Keratinocyte (primary cell): ENCODE results near the gene PAX7. TPM values are rescaled to one million over a fixed set of nuclear protein-coding genes. Genes with fewer than 3 reads are reported as not detected.

Source experiments
- DNase-seq: peaks from one replicate; pipeline ENCODE4 v3.0.0-alpha.2; 2011; ENCODE audit warnings: low read depth, missing footprints, low spot score
- FAIRE-seq: peaks from 2 replicates; lab custom pipeline; 2011; peaks lifted over from hg19 to GRCh38; lab: Jason Lieb, UNC
- H2AFZ ChIP-seq: 2 replicates; pipeline ENCODE4 v1.6.0; 2012; ENCODE audit warnings: low read length, control low read depth, inconsistent platforms; ENCODE audit not compliant: control insufficient read depth
- H3K27ac ChIP-seq: 2 replicates; pipeline ENCODE4 v1.5.1; 2011; ENCODE audit warnings: low read length; ENCODE audit not compliant: control insufficient read depth, insufficient read depth
- H3K27me3 ChIP-seq: 3 replicates; pipeline ENCODE4 v1.6.0; 2011; ENCODE audit warnings: low read length; ENCODE audit not compliant: control insufficient read depth, insufficient read depth; ENCODE audit errors: extremely low read depth
- H3K36me3 ChIP-seq, 2 experiments: 2 replicates in 1 of 2; 3 replicates in 1 of 2; pipeline ENCODE4 v1.5.1; 2011; ENCODE audit warnings: low read length in 2 of 2, mild to moderate bottlenecking in 1 of 2; ENCODE audit not compliant: control insufficient read depth in 2 of 2, insufficient read depth in 2 of 2; ENCODE audit errors: extremely low read depth in 1 of 2
- H3K4me1 ChIP-seq: 3 replicates; pipeline ENCODE4 v1.5.1; 2011; ENCODE audit warnings: low read length; ENCODE audit not compliant: control insufficient read depth, insufficient read depth; ENCODE audit errors: extremely low read depth
- H3K4me2 ChIP-seq: 3 replicates; pipeline ENCODE4 v1.6.0; 2011; ENCODE audit warnings: low read depth, low read length; ENCODE audit not compliant: control insufficient read depth, insufficient read depth; ENCODE audit errors: extremely low read depth
- H3K4me3 ChIP-seq, 3 experiments: fragments of 200-600 bp in 1 of 3; sonication (generic) in 1 of 3; 2 replicates in 2 of 3; 3 replicates in 1 of 3; pipeline ENCODE4 v1.5.1; 2011 to 2016; ENCODE audit warnings: low read length in 3 of 3, mild to moderate bottlenecking in 3 of 3, control low read depth in 2 of 3, inconsistent platforms in 1 of 3, low read depth in 1 of 3, mixed read lengths in 1 of 3, mixed run types in 1 of 3, moderate library complexity in 1 of 3; ENCODE audit not compliant: control insufficient read depth in 2 of 3, insufficient read depth in 2 of 3; ENCODE audit errors: extremely low read depth in 1 of 3
- H3K79me2 ChIP-seq: 2 replicates; pipeline ENCODE4 v1.6.0; 2012; ENCODE audit warnings: low read length; ENCODE audit not compliant: control insufficient read depth, insufficient read depth
- H3K9ac ChIP-seq: 3 replicates; pipeline ENCODE4 v1.6.0; 2011; ENCODE audit warnings: low read length; ENCODE audit not compliant: control insufficient read depth, insufficient read depth; ENCODE audit errors: extremely low read depth
- H3K9me1 ChIP-seq: 3 replicates; pipeline ENCODE4 v1.6.0; 2011; ENCODE audit warnings: low read length; ENCODE audit not compliant: control insufficient read depth, insufficient read depth; ENCODE audit errors: extremely low read depth
- H3K9me3 ChIP-seq: 2 replicates; pipeline ENCODE4 v1.5.1; 2012; ENCODE audit warnings: low read depth, low read length; ENCODE audit not compliant: control insufficient read depth
- H4K20me1 ChIP-seq: 3 replicates; pipeline ENCODE4 v1.6.0; 2011; ENCODE audit warnings: low read length; ENCODE audit not compliant: control insufficient read depth, insufficient read depth; ENCODE audit errors: extremely low read depth
- EZH2 ChIP-seq: IDR thresholded peaks from one replicate; pipeline ENCODE4 v1.6.1; 2012; ENCODE audit warnings: inconsistent platforms, mild to moderate bottlenecking, low read length, moderate library complexity
- dilution Hi-C: fragments of 300-500 bp; cut with MboI; formaldehyde crosslinking; loops from one replicate; pipeline ENCODE4 v1.7.0; 2020; ENCODE audit warnings: low sequenced_read_pairs; ENCODE audit not compliant: extremely low pct_ligation_motif_present
- polyA plus RNA-seq, 5 experiments: library from polyadenylated mRNA; depleted of rRNA in 3 of 5; stranded (reverse) in 3 of 5; stranded (forward) in 1 of 5; unstranded in 1 of 5; fragments of >200 nt; gene quantifications; 1 replicate in 1 of 5; 2 replicates in 3 of 5; 3 replicates in 1 of 5; pipeline versions ENCODE4 v1.2.1 to v1.2.3, GENCODE V29; 2011 to 2012; ENCODE audit warnings: missing spikeins in 2 of 5, low read depth in 1 of 5, low replicate concordance in 1 of 5
- TF ChIP-seq, protein P1 (sequence below), 3 experiments: IDR thresholded peaks in 1 of 3; conservative IDR thresholded peaks in 1 of 3; optimal IDR thresholded peaks in 1 of 3; 2 replicates in 2 of 3; 3 replicates in 1 of 3; pipeline versions ENCODE3 to v1.5.1; 2011; ENCODE audit warnings: low read length in 3 of 3, mild to moderate bottlenecking in 3 of 3, moderate library complexity in 2 of 3, control low read depth in 1 of 3, inconsistent platforms in 1 of 3; ENCODE audit not compliant: insufficient read depth in 2 of 3; ENCODE audit errors: extremely low read depth in 1 of 3

Gene PAX7
- polyA plus RNA-seq, 1 donor (not counting 4 experiments of a cell fraction or from before 2014, with no cell fraction given): not detected

DNA sequence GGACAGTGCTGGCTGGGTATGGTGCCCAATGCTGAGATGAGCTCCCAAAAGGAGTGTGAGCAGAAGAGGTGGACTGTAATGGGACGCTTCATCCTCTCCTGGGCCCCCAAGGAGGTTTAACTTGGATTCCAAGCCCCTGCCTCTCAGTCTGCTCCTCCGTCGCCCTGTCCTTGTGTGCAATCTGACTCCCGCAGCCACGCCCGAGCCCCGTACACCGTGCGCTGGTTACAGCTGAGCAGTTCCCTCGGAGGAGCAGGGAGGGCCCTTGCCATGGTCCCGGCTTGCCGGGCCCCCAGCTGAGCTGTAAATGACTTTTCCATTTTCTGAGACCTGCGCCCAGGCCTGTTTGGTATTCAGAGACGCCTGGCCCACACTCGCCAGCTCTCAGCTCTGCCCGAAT is 53.7 kb downstream of the PAX7 start:
- Histone ChIP-seq H3K4me2 (no peak overlapping the region), H3K9ac (no peak overlapping the region), H3K27ac (no peak overlapping the region), H3K4me1 (no peaks in the 10 kb centered on the region), H3K4me3 (no peak overlapping the region), H2AFZ (no peak overlapping the region), H3K27me3 (peaks cover 17% of the 10 kb centered on the region), H3K79me2 (no peaks in the 10 kb centered on the region), H3K9me1 (no peaks in the 10 kb centered on the region), H3K9me3 (no peaks in the 10 kb centered on the region), H3K36me3 (no peaks in the 10 kb centered on the region), H4K20me1 (no peaks in the 10 kb centered on the region)
- DNase-seq: no peak
- dilution Hi-C loops: no loop called here
- no peak for FAIRE-seq
- no peak for TF ChIP-seq EZH2
- TF ChIP-seq, protein P1, sequence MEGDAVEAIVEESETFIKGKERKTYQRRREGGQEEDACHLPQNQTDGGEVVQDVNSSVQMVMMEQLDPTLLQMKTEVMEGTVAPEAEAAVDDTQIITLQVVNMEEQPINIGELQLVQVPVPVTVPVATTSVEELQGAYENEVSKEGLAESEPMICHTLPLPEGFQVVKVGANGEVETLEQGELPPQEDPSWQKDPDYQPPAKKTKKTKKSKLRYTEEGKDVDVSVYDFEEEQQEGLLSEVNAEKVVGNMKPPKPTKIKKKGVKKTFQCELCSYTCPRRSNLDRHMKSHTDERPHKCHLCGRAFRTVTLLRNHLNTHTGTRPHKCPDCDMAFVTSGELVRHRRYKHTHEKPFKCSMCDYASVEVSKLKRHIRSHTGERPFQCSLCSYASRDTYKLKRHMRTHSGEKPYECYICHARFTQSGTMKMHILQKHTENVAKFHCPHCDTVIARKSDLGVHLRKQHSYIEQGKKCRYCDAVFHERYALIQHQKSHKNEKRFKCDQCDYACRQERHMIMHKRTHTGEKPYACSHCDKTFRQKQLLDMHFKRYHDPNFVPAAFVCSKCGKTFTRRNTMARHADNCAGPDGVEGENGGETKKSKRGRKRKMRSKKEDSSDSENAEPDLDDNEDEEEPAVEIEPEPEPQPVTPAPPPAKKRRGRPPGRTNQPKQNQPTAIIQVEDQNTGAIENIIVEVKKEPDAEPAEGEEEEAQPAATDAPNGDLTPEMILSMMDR (optimal IDR thresholded peaks at IDR 0.05 in 1 of 3, IDR thresholded peaks at IDR 0.05 in 1 of 3, conservative IDR thresholded peaks at IDR 0.05 in 1 of 3; ENCODE audit: extremely low read depth in 1 of 3, insufficient read depth in 2 of 3, low read length in 3 of 3): no peak

DNA sequence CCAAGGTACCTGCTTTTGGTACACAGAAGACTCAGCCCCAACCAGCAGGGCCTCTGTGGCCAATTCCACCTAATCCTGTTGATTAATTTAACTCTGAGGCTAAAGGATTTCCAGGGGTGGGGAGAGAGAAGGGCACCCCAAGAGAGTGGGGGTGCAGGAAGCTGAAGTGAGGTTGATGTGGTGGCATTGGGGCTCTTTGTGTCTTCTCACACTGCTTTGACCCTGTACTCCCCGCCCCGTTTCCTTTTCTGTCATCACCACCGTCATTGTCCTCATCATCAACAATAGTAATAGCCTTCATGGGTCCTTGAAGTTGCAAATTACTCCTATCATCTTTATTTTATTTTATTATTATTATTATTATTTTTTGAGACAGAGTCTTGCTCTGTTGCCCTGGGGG is 55.9 kb downstream of the PAX7 start:
- H3K9me3 ChIP-seq: no peaks in the 10 kb centered on the region
- H4K20me1 ChIP-seq: no peaks in the 10 kb centered on the region
- H3K9me1 ChIP-seq: no peaks in the 10 kb centered on the region
- peaks cover 13% of the 10 kb centered on the region for H3K27me3 ChIP-seq
- H3K27ac ChIP-seq: no peak overlapping the region
- no peaks in the 10 kb centered on the region for H3K79me2 ChIP-seq
- H3K36me3 ChIP-seq: no peaks in the 10 kb centered on the region
- no peak overlapping the region for H3K4me3 ChIP-seq
- no peak for DNase-seq
- H3K4me1 ChIP-seq: no peaks in the 10 kb centered on the region
- dilution Hi-C loops: no loop called here
- FAIRE-seq: no peak
- no peak overlapping the region for H3K4me2 ChIP-seq
- no peak overlapping the region for H3K9ac ChIP-seq
- no peak overlapping the region for H2AFZ ChIP-seq
- TF ChIP-seq, protein P1 (optimal IDR thresholded peaks at IDR 0.05 in 1 of 3, IDR thresholded peaks at IDR 0.05 in 1 of 3, conservative IDR thresholded peaks at IDR 0.05 in 1 of 3; ENCODE audit: extremely low read depth in 1 of 3, insufficient read depth in 2 of 3, low read length in 3 of 3): no peak
- TF ChIP-seq EZH2: no peak
